Activated CD4-positive, alpha-beta T cell treated with anti-CD3 and anti-CD28 coated beads, Interleukin-2, amount 10 ng/mL, durations not matched to agents 7 days and 5 days (primary cell): ENCODE data around the gene RNF14. TPM values are rescaled to one million over a fixed set of nuclear protein-coding genes. Genes with fewer than 3 reads are reported as not detected.

Source experiments
- CTCF ChIA-PET: fragments of 350-600 bp; sonication (Branson Sonifier 250); formaldehyde crosslinking; loops from one replicate; lab custom pipeline; 2021; ENCODE audit warnings: antibody characterized with exemption; lab: Charles Lee
- POLR2A ChIA-PET: fragments of 350-600 bp; sonication (Branson Sonifier 250); formaldehyde crosslinking; loops from one replicate; lab custom pipeline; 2021; ENCODE audit warnings: antibody characterized with exemption; lab: Charles Lee
- DNase-seq: peaks from one replicate; pipeline ENCODE4 v3.0.0-alpha.2; 2020
- H3K27ac Mint-ChIP-seq: one replicate; pipeline ENCODE4 v1.8.0; 2021; ENCODE audit warnings: mild to moderate bottlenecking, moderate library complexity, mixed read lengths
- H3K27me3 Mint-ChIP-seq: one replicate; pipeline ENCODE4 v1.8.0; 2021; ENCODE audit warnings: mixed read lengths
- H3K36me3 Mint-ChIP-seq: one replicate; pipeline ENCODE4 v1.8.0; 2021; ENCODE audit warnings: low read depth, mixed read lengths
- H3K4me1 Mint-ChIP-seq: one replicate; pipeline ENCODE4 v1.8.0; 2021; ENCODE audit warnings: mixed read lengths
- H3K4me3 Mint-ChIP-seq: one replicate; pipeline ENCODE4 v1.8.0; 2021; ENCODE audit warnings: mild to moderate bottlenecking, moderate library complexity, mixed read lengths
- H3K9me3 Mint-ChIP-seq: one replicate; pipeline ENCODE4 v1.8.0; 2021; ENCODE audit warnings: mixed read lengths
- total RNA-seq, 2 experiments: library from RNA; stranded (reverse); gene quantifications; one replicate each; pipeline ENCODE4 v1.2.3, GENCODE V29; 2021

Gene RNF14
- total RNA-seq, 2 experiments from 2014 or later = 28.8 to 33.7 TPM

DNA sequence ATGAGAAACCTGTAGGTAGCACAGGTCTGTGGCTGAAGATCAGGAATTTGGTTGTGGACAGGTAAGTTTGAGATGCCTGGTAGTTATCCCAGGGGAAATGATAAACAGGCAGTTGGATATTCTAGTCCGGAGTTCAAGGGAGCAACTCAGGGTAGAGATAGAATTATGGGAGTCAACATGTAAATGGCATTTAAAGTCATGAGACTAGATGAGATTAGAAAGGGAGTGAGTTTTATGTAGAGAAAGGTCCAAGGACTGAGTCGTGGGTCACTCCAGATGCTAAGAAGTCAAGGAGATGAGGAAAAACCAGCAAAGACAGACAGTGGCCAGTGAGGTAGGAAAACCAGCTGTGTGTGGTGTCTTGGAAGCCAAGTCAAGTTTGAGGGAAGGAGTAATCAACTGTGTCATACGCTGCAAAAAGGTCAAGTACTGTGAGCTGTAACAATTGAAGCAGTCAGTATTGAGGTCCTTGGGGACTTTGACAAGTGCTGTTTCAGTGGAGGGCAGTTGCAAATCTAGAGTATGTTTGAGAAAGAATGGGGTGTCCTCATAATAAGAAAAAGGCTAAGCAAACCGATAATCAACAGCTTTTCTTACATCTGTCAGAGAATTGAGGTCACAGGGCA, 25.7 kb downstream of the RNF14 start:
- DNase-seq = no peak
- Mint-ChIP-seq H3K4me1 (peaks cover 4% of the 10 kb centered on the region), H3K27ac (peak overlapping the region; percentile 3), H3K27me3 (no peaks in the 10 kb centered on the region), H3K4me3 (no peak overlapping the region), H3K9me3 (peaks cover 2% of the 10 kb centered on the region), H3K36me3 (peaks cover 23% of the 10 kb centered on the region)
- ChIA-PET POLR2A (no interaction called here), CTCF (interaction anchor here (0.6 to 1.6 kb wide), 3 partner anchors 17 to 1857 kb away, joined by 3 to 4 read pairs (median 3); no protein-coding TSS in a partner anchor)

DNA sequence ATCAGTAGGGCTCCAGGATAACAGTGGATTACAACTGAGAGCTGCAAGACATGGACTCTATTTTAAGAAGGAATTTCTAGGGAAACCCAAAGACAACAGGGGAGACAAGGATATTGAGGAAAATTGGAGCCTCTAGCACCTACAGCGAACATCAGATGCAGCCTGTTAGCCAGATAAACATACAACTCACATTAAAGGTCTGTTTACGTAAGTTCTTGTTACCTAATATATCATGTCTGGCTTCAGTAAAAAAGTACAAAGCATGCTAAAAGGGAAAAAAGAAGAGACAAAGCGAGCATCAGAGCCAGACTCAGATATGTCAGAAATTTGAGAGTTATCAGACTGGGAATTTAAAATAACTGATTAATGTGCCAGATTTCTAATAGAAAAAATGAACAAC, 26.8 kb downstream of the RNF14 start:
- ChIA-PET CTCF (interaction anchor here (0.6 to 1.7 kb wide), 5 partner anchors 19 to 1856 kb away, joined by 3 to 4 read pairs (median 3); no protein-coding TSS in a partner anchor), POLR2A (no interaction called here)
- Mint-ChIP-seq H3K36me3 (peaks cover 27% of the 10 kb centered on the region), H3K27me3 (no peaks in the 10 kb centered on the region), H3K9me3 (peaks cover 2% of the 10 kb centered on the region), H3K4me3 (no peak overlapping the region), H3K4me1 (peaks cover 8% of the 10 kb centered on the region), H3K27ac (no peak overlapping the region)
- no peak for DNase-seq

DNA sequence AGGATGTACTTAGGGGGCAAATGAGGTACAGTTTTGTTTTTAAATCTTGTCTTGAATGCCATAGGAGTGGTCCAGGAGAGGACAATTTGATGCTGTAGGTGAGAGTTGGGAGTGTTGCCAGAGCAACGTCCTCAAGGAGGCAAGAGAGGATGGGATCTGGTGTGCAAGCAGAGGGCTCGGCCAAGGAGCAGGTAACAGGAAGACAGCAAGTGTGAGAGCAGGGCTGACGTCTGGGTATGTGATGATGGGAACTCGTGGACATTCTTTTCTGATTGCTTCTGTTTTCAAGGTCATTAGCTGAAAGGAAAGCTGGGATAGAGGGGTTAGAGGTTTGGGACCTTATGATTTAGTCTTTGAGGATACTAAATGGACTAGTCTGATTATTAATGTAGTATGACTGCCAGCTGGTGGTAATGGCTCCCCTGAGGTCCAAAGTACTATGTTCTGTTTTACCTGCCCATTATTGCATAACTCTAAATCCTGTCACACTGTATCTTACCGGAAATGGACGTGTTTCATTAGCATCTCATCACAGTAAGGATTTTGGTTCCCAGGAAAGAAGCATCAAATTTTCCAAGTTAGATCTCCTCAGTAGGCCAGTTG, 28.6 kb downstream of the RNF14 start:
- POLR2A ChIA-PET = no interaction called here
- peaks cover 2% of the 10 kb centered on the region for H3K9me3 Mint-ChIP-seq
- H3K36me3 Mint-ChIP-seq = peaks cover 33% of the 10 kb centered on the region
- H3K27me3 Mint-ChIP-seq = no peaks in the 10 kb centered on the region
- CTCF ChIA-PET = interaction anchor here (1.5 to 1.7 kb wide), 3 partner anchors 15 to 18 kb away, joined by 4 to 6 read pairs (median 4); partner anchors contain the start of gene GNPDA1
- H3K27ac Mint-ChIP-seq = no peak overlapping the region
- H3K4me1 Mint-ChIP-seq = peaks cover 12% of the 10 kb centered on the region
- H3K4me3 Mint-ChIP-seq = no peak overlapping the region
- no peak for DNase-seq

DNA sequence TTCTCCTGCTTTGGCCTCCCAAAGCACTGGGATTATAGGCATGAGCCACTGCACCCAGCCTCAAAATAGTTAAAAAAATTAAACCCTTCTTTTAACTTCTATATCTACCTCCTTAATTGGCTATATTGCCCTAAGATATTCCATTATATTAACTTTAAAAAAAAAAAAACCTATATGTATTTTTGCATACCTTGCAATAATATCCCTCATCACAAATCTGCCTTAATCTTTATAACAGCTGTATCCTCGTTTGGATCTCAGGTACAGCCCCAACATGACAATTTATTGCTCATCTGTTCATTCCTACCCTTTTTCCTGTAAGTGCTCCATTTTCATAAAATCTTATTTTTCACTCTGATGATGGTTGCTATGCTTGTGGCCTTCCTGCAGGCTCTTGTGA, 31.3 kb downstream of the RNF14 start:
- peaks cover 34% of the 10 kb centered on the region for H3K4me1 Mint-ChIP-seq

DNA sequence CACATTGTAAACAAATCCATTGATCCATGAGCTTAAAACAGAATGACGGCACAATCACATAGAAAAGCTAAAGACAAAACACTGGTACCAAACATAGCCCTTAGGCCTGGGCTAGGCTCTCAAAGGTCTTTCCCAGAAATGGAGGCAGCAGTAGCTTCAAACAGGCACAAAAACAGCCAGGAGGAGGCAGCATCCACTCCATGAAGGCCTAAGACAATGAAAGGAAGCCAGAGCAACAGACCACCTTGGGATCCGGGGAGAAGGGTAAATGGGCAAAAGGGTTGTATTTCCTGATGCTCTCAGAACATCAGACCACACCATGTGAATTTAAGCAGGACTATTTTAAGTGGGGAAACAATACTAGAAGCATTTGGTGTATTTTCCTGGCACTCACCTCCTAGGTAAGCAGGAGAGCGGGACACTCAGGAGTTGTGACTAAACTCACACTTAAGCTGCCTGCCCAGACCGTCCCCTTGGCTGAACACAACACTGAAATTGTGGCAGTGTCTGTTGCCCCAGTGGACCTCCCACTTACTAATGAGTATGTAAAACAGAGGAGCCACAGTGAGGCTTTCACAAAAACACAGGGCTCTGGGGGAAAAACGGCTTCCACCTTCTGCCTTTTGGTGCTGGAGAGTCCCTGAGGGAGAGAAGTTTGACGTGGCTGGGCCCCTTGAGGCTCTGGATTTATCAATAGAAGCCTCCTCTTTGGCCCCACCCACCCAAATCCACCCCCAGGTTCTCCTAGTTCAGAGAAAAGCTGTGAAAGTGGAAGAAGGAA, 32.0 kb downstream of the RNF14 start:
- Mint-ChIP-seq H3K4me3 (no peak overlapping the region), H3K36me3 (peaks cover 51% of the 10 kb centered on the region), H3K9me3 (peaks cover 2% of the 10 kb centered on the region), H3K27ac (no peak overlapping the region), H3K27me3 (no peaks in the 10 kb centered on the region), H3K4me1 (peaks cover 41% of the 10 kb centered on the region)
- peak; percentile 26 for DNase-seq
- CTCF ChIA-PET = interaction anchor here (1.1 to 1.7 kb wide), 3 partner anchors 10 to 12 kb away, joined by 3 to 8 read pairs (median 4); partner anchors contain the start of gene GNPDA1
- POLR2A ChIA-PET = interaction anchor here (0.6 kb wide), 2 partner anchors 139 to 308 kb away, joined by 3 to 6 read pairs; no protein-coding TSS in a partner anchor

More for the DNA sequence above, 31.3 kb downstream of the RNF14 start:
- H3K36me3 Mint-ChIP-seq = peaks cover 47% of the 10 kb centered on the region
- peaks cover 2% of the 10 kb centered on the region for H3K9me3 Mint-ChIP-seq
- H3K4me3 Mint-ChIP-seq = no peak overlapping the region
- POLR2A ChIA-PET = interaction anchor here (0.6 kb wide), 2 partner anchors 140 to 307 kb away, joined by 3 to 6 read pairs; no protein-coding TSS in a partner anchor
- CTCF ChIA-PET = interaction anchor here (1.6 to 1.7 kb wide), 2 partner anchors 9 to 12 kb away, joined by 4 to 8 read pairs; partner anchors contain the start of gene GNPDA1
- no peak overlapping the region for H3K27ac Mint-ChIP-seq
- no peak for DNase-seq
- no peaks in the 10 kb centered on the region for H3K27me3 Mint-ChIP-seq

DNA sequence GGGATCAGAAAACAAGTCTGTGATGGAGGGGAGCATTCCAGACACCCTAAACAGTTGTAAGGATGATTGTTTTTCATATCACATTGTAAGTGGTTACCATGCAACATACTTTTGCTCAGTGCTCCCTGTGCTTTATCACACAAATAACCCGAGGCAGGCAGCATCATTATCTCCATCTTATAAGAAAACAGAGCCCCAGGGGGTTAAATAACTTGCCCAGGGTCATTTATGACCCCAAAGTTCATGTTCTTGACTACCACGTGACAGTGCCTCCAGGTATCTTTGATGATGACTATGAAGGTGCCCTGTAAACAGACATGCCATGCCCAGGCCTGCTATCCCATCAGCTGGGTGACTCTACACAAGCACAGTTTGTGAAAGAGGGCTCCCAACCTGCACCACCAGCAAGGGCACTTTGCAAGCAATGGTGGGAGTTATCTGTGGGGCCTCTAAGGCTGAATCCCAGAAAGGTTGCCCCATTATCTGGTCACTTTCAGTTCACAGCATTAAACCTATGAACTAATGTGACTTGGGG, 34.4 kb downstream of the RNF14 start:
- Mint-ChIP-seq H3K4me3 (no peak overlapping the region), H3K27ac (peak overlapping the region; percentile 17), H3K36me3 (peaks cover 72% of the 10 kb centered on the region), H3K27me3 (no peaks in the 10 kb centered on the region), H3K4me1 (peaks cover 66% of the 10 kb centered on the region), H3K9me3 (peaks cover 5% of the 10 kb centered on the region)
- DNase-seq = no peak
- ChIA-PET CTCF (interaction anchor here (0.6 to 1.0 kb wide), 2 partner anchors 27 to 126 kb away, joined by 3 to 4 read pairs; no protein-coding TSS in a partner anchor), POLR2A (no interaction called here)

DNA sequence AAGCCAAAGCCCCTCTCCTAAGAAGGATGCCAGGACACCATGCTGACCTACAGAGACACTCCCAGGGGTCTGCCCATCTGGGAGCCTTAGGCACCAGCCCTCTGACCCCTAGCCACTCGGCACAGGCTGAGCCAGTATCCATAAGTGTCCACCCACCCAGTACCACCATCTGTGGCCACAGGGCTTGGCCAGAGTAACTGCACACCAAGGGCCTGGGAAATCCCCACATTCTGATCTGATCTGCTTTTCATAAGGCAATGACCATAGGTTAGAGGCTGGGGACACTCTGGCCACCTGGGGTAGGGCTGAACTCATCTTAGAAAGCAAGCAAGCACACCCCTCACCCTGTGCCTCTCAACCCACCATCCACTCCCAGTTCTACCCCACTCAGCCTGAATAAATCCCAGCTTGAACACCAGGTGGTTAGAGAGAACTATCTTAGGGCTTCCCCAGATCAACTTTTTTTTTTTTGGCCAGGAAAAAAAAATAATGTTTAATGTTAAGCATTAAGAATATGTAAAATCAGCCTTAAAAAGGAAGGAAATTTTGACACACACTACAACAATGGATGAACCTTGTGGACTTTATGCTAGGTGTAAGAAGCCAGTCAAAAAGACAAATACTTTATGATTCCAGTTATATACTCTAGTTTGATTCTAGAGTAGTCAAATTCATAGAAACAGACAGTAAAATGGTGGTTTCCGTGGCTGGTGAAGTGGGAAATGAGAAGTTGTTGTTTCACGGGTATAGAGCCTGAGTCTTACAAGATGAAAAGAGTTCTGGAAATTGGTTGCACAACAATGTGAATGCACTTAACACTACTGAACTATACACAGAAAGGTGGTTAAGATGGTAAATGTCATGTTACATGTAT, 37.7 kb downstream of the RNF14 start:
- peak overlapping the region; percentile 88 for H3K27ac Mint-ChIP-seq
- peaks cover 2% of the 10 kb centered on the region for H3K9me3 Mint-ChIP-seq
- H3K36me3 Mint-ChIP-seq = peaks cover 74% of the 10 kb centered on the region
- peak; percentile 71 for DNase-seq
- H3K4me1 Mint-ChIP-seq = peaks cover 83% of the 10 kb centered on the region
- ChIA-PET CTCF (interaction anchor here (0.7 to 1.6 kb wide), 7 partner anchors 10 to 338 kb away, joined by 3 to 5 read pairs (median 3); partner anchors contain the start of genes NDFIP1 and RNF14), POLR2A (interaction anchor here (0.6 kb wide), 1 partner anchor 83 kb away, joined by 3 read pairs; the partner anchor contains the start of gene DELE1)
- peak overlapping the region; percentile 39 for H3K4me3 Mint-ChIP-seq
- no peaks in the 10 kb centered on the region for H3K27me3 Mint-ChIP-seq

DNA sequence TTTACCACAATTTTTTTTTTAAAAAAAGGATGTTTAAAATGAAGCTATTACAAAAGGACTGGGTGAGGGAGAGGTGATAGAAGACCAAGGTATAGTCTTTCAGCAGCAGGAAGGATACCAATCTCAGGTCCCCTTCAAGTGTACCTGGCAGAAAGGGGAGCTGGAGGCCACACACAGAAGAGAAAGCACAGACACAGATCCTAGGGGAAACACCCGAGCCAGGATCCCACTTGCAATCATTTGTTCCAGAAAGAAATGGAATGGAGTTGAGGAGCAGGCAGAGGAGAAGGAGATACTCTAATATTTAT, 38.3 kb downstream of the RNF14 start:
- Mint-ChIP-seq H3K9me3 (peaks cover 2% of the 10 kb centered on the region), H3K36me3 (peaks cover 72% of the 10 kb centered on the region), H3K4me3 (peak overlapping the region; percentile 39), H3K27me3 (no peaks in the 10 kb centered on the region), H3K27ac (peak overlapping the region; percentile 88), H3K4me1 (peaks cover 87% of the 10 kb centered on the region)
- ChIA-PET CTCF (interaction anchor here (0.7 to 1.6 kb wide), 8 partner anchors 10 to 338 kb away, joined by 3 to 5 read pairs (median 4); partner anchors contain the start of genes NDFIP1 and RNF14), POLR2A (interaction anchor here (0.6 kb wide), 1 partner anchor 83 kb away, joined by 3 read pairs; the partner anchor contains the start of gene DELE1)
- peak; percentile 21 for DNase-seq

DNA sequence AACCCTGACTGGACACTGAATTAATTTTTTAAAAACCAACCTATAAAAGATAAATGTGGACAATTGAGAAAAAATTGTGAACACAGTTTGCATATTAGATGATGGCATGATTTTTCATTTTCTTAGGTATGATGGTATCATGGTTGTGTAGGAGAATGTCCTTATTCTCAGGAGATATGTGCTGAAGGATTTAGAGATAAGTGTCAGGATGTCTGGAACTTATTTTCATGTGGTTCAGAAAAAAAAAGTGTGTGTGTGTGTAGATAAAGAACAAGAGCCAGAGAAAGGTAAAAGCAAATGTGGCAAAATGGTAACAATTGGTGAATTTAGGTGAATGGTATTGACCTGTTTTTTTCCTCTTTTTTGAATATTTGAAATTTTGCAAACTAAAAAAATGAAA, 39.9 kb downstream of the RNF14 start:
- Mint-ChIP-seq H3K4me3 (no peak overlapping the region), H3K36me3 (peaks cover 59% of the 10 kb centered on the region), H3K27ac (peak overlapping the region; percentile 43), H3K9me3 (peaks cover 2% of the 10 kb centered on the region), H3K27me3 (no peaks in the 10 kb centered on the region), H3K4me1 (peaks cover 85% of the 10 kb centered on the region)
- ChIA-PET CTCF (interaction anchor here (0.9 to 3.2 kb wide), 4 partner anchors 17 to 136 kb away, joined by 3 to 22 read pairs (median 4); no protein-coding TSS in a partner anchor), POLR2A (no interaction called here)
- DNase-seq = no peak

DNA sequence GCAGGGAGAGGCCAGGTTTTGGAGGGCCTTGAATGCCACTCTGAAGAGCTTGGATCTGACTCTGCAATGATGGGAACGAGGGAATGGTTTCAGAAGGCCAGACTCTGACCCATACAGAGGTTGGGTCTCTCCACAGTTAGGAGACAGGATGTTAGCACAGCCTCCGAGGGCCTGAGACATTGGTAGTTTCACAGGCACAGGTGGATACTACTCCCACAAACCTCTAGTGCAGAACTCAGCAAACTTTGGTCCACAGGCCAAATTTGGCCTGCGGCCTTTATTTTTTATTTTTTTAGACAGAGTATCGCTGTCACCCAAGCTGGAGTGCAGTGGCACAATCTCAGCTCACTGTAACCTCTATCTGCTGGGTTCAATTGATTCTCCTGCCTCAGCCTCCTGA, 41.0 kb downstream of the RNF14 start:
- H3K4me1 Mint-ChIP-seq = peaks cover 84% of the 10 kb centered on the region
- peak overlapping the region; percentile 25 for H3K27ac Mint-ChIP-seq
- POLR2A ChIA-PET = no interaction called here

DNA sequence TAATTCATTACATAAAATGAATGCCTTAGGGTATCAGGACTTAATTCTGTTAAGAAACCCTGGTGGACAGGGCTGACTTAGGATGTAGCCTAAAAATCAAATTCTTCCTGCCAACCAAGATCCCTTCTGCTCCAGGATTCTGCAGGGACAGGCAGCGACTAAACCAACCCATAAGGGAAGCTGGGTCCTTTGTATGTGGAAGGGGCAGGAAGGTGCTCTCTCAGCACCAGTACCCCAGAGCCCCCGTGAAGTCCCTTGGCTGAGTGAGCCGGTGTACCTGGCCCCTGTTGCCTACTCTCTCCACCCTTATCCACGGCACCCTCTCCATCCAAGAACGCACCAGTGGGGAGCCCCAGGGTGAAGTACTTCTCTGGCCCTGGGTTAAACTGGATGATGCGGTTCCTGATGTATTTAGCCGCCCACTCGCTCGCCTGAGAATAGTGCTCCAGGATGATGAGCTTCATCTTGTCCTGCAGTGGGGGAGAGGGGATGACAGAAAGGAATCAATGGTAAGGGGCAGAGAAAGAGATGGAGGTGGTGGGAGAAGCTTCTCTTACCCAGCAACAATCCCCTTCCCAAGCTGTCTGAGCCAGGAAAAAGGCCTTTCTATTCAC, 42.8 kb downstream of the RNF14 start:
- H3K36me3 Mint-ChIP-seq = peaks cover 31% of the 10 kb centered on the region
- peaks cover 2% of the 10 kb centered on the region for H3K9me3 Mint-ChIP-seq
- peaks cover 85% of the 10 kb centered on the region for H3K4me1 Mint-ChIP-seq
- no peaks in the 10 kb centered on the region for H3K27me3 Mint-ChIP-seq
- peak overlapping the region; percentile 85 for H3K27ac Mint-ChIP-seq
- CTCF ChIA-PET = interaction anchor here (0.5 to 3.2 kb wide), 24 partner anchors 9 to 320 kb away, joined by 3 to 22 read pairs (median 5); partner anchors contain the start of genes NDFIP1, RNF14 and SPRY4
- peak overlapping the region; percentile 78 for H3K4me3 Mint-ChIP-seq
- DNase-seq = no peak
- POLR2A ChIA-PET = interaction anchor here (1.0 kb wide), 1 partner anchor 42 kb away, joined by 4 read pairs; the partner anchor contains the start of gene RNF14

More for the DNA sequence above, 41.0 kb downstream of the RNF14 start:
- Mint-ChIP-seq H3K9me3 (peaks cover 2% of the 10 kb centered on the region), H3K4me3 (no peak overlapping the region), H3K27me3 (no peaks in the 10 kb centered on the region), H3K36me3 (peaks cover 48% of the 10 kb centered on the region)
- DNase-seq = no peak
- CTCF ChIA-PET = interaction anchor here (0.9 to 3.2 kb wide), 5 partner anchors 11 to 110 kb away, joined by 3 to 22 read pairs (median 4); no protein-coding TSS in a partner anchor
